Neural cell (in vitro differentiated cells): ENCODE data around the gene BAIAP2L1. TPM values are rescaled to one million over a fixed set of nuclear protein-coding genes. Genes with fewer than 3 reads are reported as not detected.

ENCODE experiments used
- H2AFZ ChIP-seq: fragments of 200-600, 300-800 bp; sonication (generic), shearing (Covaris generic); 2 replicates; pipeline ENCODE4 v1.6.0; 2014; ENCODE audit warnings: low read depth, mild to moderate bottlenecking, antibody characterized with exemption, low read length, moderate library complexity
- H3F3A ChIP-seq: fragments of 200-600 bp; shearing (Covaris generic); 2 replicates; pipeline ENCODE4 v1.6.1; 2016; ENCODE audit warnings: mild to moderate bottlenecking, moderate library complexity, mixed read lengths, antibody characterized with exemption, low read length; ENCODE audit not compliant: insufficient read depth, poor library complexity, severe bottlenecking
- H3K27ac ChIP-seq: fragments of 200-600, 300-800 bp; sonication (generic), shearing (Covaris generic); 2 replicates; pipeline ENCODE4 v1.5.1; 2014; ENCODE audit warnings: mild to moderate bottlenecking, low read length, moderate library complexity
- H3K27me3 ChIP-seq: fragments of 300-800, 200-600 bp; sonication (generic), shearing (Covaris generic); 2 replicates; pipeline ENCODE4 v1.6.0; 2014; ENCODE audit warnings: mild to moderate bottlenecking, low read depth, low read length, moderate library complexity; ENCODE audit not compliant: insufficient read depth
- H3K36me3 ChIP-seq: fragments of 300-800, 200-600 bp; sonication (generic), shearing (Covaris generic); 2 replicates; pipeline ENCODE4 v1.5.1; 2014; ENCODE audit warnings: mild to moderate bottlenecking, antibody characterized with exemption, low read length, moderate library complexity; ENCODE audit not compliant: insufficient read depth
- H3K4me2 ChIP-seq: fragments of 300-800, 200-600 bp; sonication (generic), shearing (Covaris generic); 2 replicates; pipeline ENCODE4 v1.6.0; 2014; ENCODE audit warnings: mild to moderate bottlenecking, low read length
- H3K4me3 ChIP-seq: fragments of 300-800, 200-600 bp; sonication (generic), shearing (Covaris generic); 2 replicates; pipeline ENCODE4 v1.5.1; 2014; ENCODE audit warnings: mild to moderate bottlenecking, low read length, moderate library complexity
- H3K79me2 ChIP-seq: fragments of 200-600 bp; shearing (Covaris generic); replicated peaks from 2 replicates; pipeline ENCODE4 v1.6.0; 2014; ENCODE audit warnings: mild to moderate bottlenecking, low read length, moderate library complexity; ENCODE audit not compliant: insufficient read depth
- H3K9ac ChIP-seq: fragments of 300-800, 200-600 bp; sonication (generic), shearing (Covaris generic); 2 replicates; pipeline ENCODE4 v1.6.1; 2016; ENCODE audit warnings: mild to moderate bottlenecking, low read length, mixed read lengths
- H3K9me2 ChIP-seq: fragments of 200-600 bp; shearing (Covaris generic); 2 replicates; pipeline ENCODE4 v1.6.1; 2016; ENCODE audit warnings: mild to moderate bottlenecking, low read length, mixed read lengths; ENCODE audit not compliant: insufficient read depth
- H3K9me3 ChIP-seq: fragments of 200-600, 300-800 bp; sonication (generic), shearing (Covaris generic); 2 replicates; pipeline ENCODE4 v1.6.1; 2016; ENCODE audit warnings: mild to moderate bottlenecking, mixed run types, low read length, moderate library complexity, mixed read lengths
- H4K20me1 ChIP-seq: fragments of 200-600 bp; shearing (Covaris generic); 2 replicates; pipeline ENCODE4 v1.6.1; 2016; ENCODE audit warnings: mild to moderate bottlenecking, mixed run types; ENCODE audit not compliant: insufficient read depth
- CTCF ChIP-seq: fragments of 450-650 bp; IDR thresholded peaks from 2 replicates; pipeline ENCODE4 v1.5.1; 2014; ENCODE audit warnings: antibody characterized with exemption, mild to moderate bottlenecking, moderate library complexity; ENCODE audit not compliant: poor library complexity, severe bottlenecking
- EP300 ChIP-seq: fragments of 450-650 bp; conservative IDR thresholded peaks from 2 replicates; pipeline ENCODE4 v1.6.1; 2014; ENCODE audit warnings: antibody characterized with exemption, mild to moderate bottlenecking, moderate library complexity; ENCODE audit not compliant: poor library complexity, severe bottlenecking
- EZH2 ChIP-seq: fragments of 200-600, 300-800 bp; shearing (Covaris generic), sonication (generic); IDR thresholded peaks from 2 replicates; pipeline ENCODE4 v1.6.1; 2014; ENCODE audit warnings: antibody characterized with exemption, low read length, borderline replicate concordance, mild to moderate bottlenecking; ENCODE audit not compliant: insufficient read depth, poor library complexity, severe bottlenecking
- MXI1 ChIP-seq: fragments of 450-650 bp; conservative IDR thresholded peaks from 2 replicates; pipeline ENCODE4 v1.6.1; 2014; ENCODE audit warnings: antibody characterized with exemption, mild to moderate bottlenecking; ENCODE audit not compliant: poor library complexity, severe bottlenecking
- POLR2AphosphoS5 ChIP-seq: IDR thresholded peaks from 2 replicates; pipeline ENCODE4 v1.6.1; 2012
- RAD21 ChIP-seq: fragments of 450-650 bp; conservative IDR thresholded peaks from 2 replicates; pipeline ENCODE4 v1.6.1; 2014; ENCODE audit warnings: antibody characterized with exemption, mild to moderate bottlenecking, moderate library complexity
- REST ChIP-seq: IDR thresholded peaks from 2 replicates; pipeline ENCODE4 v1.6.1; 2012; ENCODE audit warnings: borderline replicate concordance
- SMC3 ChIP-seq: fragments of 450-650 bp; conservative IDR thresholded peaks from 2 replicates; pipeline ENCODE4 v1.6.1; 2014; ENCODE audit warnings: antibody characterized with exemption, mild to moderate bottlenecking, moderate library complexity; ENCODE audit not compliant: poor library complexity
- TAF1 ChIP-seq: IDR thresholded peaks from 2 replicates; pipeline ENCODE4 v1.6.1; 2012; ENCODE audit warnings: low read depth
- polyA plus RNA-seq: library from polyadenylated mRNA; depleted of rRNA; stranded (reverse); fragments of >200 nt; gene quantifications from 2 replicates; pipeline ENCODE4 v1.2.3, GENCODE V29; 2014

The BAIAP2L1 gene
- polyA plus RNA-seq, 1 donor from 2014 or later, result not detected

- Histone ChIP-seq H2AFZ (no peak overlapping the region), H3K9me3 (no peaks in the 10 kb centered on the region), H3K9me2 (no peaks in the 10 kb centered on the region), H3K4me3 (no peak overlapping the region), H3K27me3 (no peaks in the 10 kb centered on the region), H3K27ac (no peak overlapping the region), H3K4me2 (no peak overlapping the region), H3K36me3 (no peaks in the 10 kb centered on the region), H4K20me1 (no peaks in the 10 kb centered on the region), H3F3A (no peaks in the 10 kb centered on the region), H3K9ac (no peak overlapping the region), H3K79me2 (no peaks in the 10 kb centered on the region)
- no peak for TF ChIP-seq SMC3
- TF ChIP-seq EP300, result no peak
- no peak for TF ChIP-seq CTCF
- no peak for TF ChIP-seq MXI1
- no peak for TF ChIP-seq RAD21
- no peak for TF ChIP-seq EZH2
- TF ChIP-seq TAF1, result no peak
- TF ChIP-seq POLR2AphosphoS5, result no peak
- no peak for TF ChIP-seq REST
Measured at GRCh38 chr7:98394377-98394836, 6.5 kb downstream of the BAIAP2L1 start.

GRCh38 chr7:98387544-98388226, 13.2 kb downstream of the BAIAP2L1 start:
- Histone ChIP-seq H3K9me2 (no peaks in the 10 kb centered on the region), H3F3A (no peaks in the 10 kb centered on the region), H2AFZ (no peak overlapping the region), H4K20me1 (no peaks in the 10 kb centered on the region), H3K4me3 (no peak overlapping the region), H3K27me3 (no peaks in the 10 kb centered on the region), H3K9me3 (no peaks in the 10 kb centered on the region), H3K4me2 (no peak overlapping the region), H3K79me2 (no peaks in the 10 kb centered on the region), H3K9ac (no peak overlapping the region), H3K36me3 (no peaks in the 10 kb centered on the region), H3K27ac (no peak overlapping the region)
- no peak for TF ChIP-seq CTCF
- no peak for TF ChIP-seq REST
- TF ChIP-seq EP300, result no peak
- no peak for TF ChIP-seq SMC3
- no peak for TF ChIP-seq RAD21
- TF ChIP-seq EZH2, result no peak
- TF ChIP-seq MXI1, result no peak
- no peak for TF ChIP-seq TAF1
- no peak for TF ChIP-seq POLR2AphosphoS5
